Adrenal gland (tissue), 12 donors: ENCODE measurements around the gene EHMT1. TPM values are rescaled to one million over a fixed set of nuclear protein-coding genes. Genes with fewer than 3 reads are reported as not detected.

Experiments
- DNase-seq, 7 donors: peaks; one replicate each; pipeline ENCODE4 v3.0.0-alpha.2; 2019 to 2020
- H3K27ac ChIP-seq, 5 donors: fragments of 200-600 bp; sonication (generic) in 4 of 5; 1 replicate in 3 of 5; 2 replicates in 2 of 5; pipeline versions ENCODE4 v1.5.1 to v1.8.0; 2016 to 2020; ENCODE audit warnings: mild to moderate bottlenecking in 1 of 5
- H3K27me3 ChIP-seq: fragments of 200-600 bp; 2 replicates; pipeline ENCODE4 v1.8.0; 2021
- H3K36me3 ChIP-seq, 2 donors: fragments of 200-600 bp; replicated peaks in 1 of 2; 1 replicate in 1 of 2; 2 replicates in 1 of 2; pipeline versions ENCODE4 v1.5.1 to v1.8.0; 2018 to 2022
- H3K4me1 ChIP-seq, 2 donors: fragments of 200-600 bp; replicated peaks in 1 of 2; 1 replicate in 1 of 2; 2 replicates in 1 of 2; pipeline versions ENCODE4 v1.5.1 to v1.8.0; 2018 to 2021
- H3K4me3 ChIP-seq, 4 donors: fragments of 200-600 bp; sonication (generic) in 3 of 4; one replicate each; pipeline ENCODE4 v1.5.1; 2016 to 2018
- H3K9me3 ChIP-seq, 3 donors: fragments of 200-600 bp; sonication (generic) in 1 of 3; replicated peaks in 1 of 3; 1 replicate in 2 of 3; 2 replicates in 1 of 3; pipeline versions ENCODE4 v1.5.1 to v1.8.0; 2016 to 2021
- CTCF ChIP-seq, 6 experiments: fragments of 450-650 bp in 4 of 6; fragments of 200-600 bp in 2 of 6; sonication (generic) in 1 of 6; IDR thresholded peaks; 1 replicate in 5 of 6; 2 replicates in 1 of 6; pipeline versions ENCODE4 v1.5.1 to v1.8.0; 2016 to 2021; ENCODE audit warnings: antibody characterized with exemption in 6 of 6, mild to moderate bottlenecking in 2 of 6, moderate library complexity in 1 of 6
- POLR2A ChIP-seq, 2 donors: fragments of 450-650 bp; IDR thresholded peaks; one replicate each; pipeline ENCODE4 v1.6.1; 2017; ENCODE audit warnings: antibody characterized with exemption in 2 of 2, mild to moderate bottlenecking in 2 of 2, moderate library complexity in 1 of 2
- WGBS, 4 donors: extraction: QIAGEN DNeasy Blood & Tissue Kit in 2 of 4; methylation state at CpG; one replicate each; pipeline versions ENCODE4 v1.1.5 to v1.1.7; 2013 to 2017; 5-methylcytosine and 5-hydroxymethylcytosine counted together
- intact Hi-C, 2 donors: fragments of 100-400 bp; cut with DNase I; formaldehyde crosslinking; loops; one replicate each; pipeline versions ENCODE4 v1.14.1 to v1.15.0; 2022 to 2023
- polyA plus RNA-seq, 3 donors: library from polyadenylated mRNA; stranded (reverse); fragments of 200-250 nt in 2 of 3; fragments of 350-450 nt in 1 of 3; fragmentation: Illumina TruSeq in 1 of 3; extraction: RNeasy Lipid Tissue Mini Kit (QIAGEN cat#74804) in 1 of 3; gene quantifications; one replicate each; pipeline ENCODE4 v1.2.3, GENCODE V29; 2013 to 2014
- total RNA-seq, 9 donors: library from RNA; depleted of rRNA in 4 of 9; stranded (reverse); fragments of >200 nt in 4 of 9; fragments of 120-200 nt in 1 of 9; fragmentation: NEBNext Ultra II Directional in 1 of 9; extraction: Animal tissue kit (Norgen Biotek cat#: 25700) in 1 of 9; gene quantifications; one replicate each; pipeline versions ENCODE4 v1.1.0 to v1.2.4, GENCODE V29; 2013 to 2023
- donor health status: healthy with polysubstance abuse.
- donor health status: Bipolar disorder and iron deficiency.
- donor health status: DM: yes; HTN: yes; CAD: no.
- donor health status: DM: no; HTN: no; CAD: no.
- donor health status: DM: no; HTN: no; CAD: no.
- donor health status: DM: yes; HTN: yes; CAD: no.

The EHMT1 gene
- total and polyA plus RNA-seq, 12 donors: 42.0 to 171 (median 71.0) TPM

- H3K27ac ChIP-seq: no peak overlapping the region
- intact Hi-C loops: no loop called here
- no peak for DNase-seq
- no peak overlapping the region for H3K4me3 ChIP-seq
- no peak for TF ChIP-seq POLR2A (IDR thresholded peaks at IDR 0.05)
- no peak for TF ChIP-seq CTCF (IDR thresholded peaks at IDR 0.05)
- H3K36me3 ChIP-seq: peaks cover 0 to 4% of the 10 kb centered on the region in 2 donors
- H3K9me3 ChIP-seq: peaks cover 0 to 10% (median 6%) of the 10 kb centered on the region in 3 donors
- H3K27me3 ChIP-seq: no peaks in the 10 kb centered on the region
- H3K4me1 ChIP-seq: peaks cover 0 to 3% of the 10 kb centered on the region in 2 donors
- WGBS, 4 donors: 94 to 98% (median 95%) methylated on average over 6 to 11 of the region's 11 CpGs
Observed at GRCh38 chr9:137738703-137739102, 119.9 kb downstream of the EHMT1 start.

GRCh38 chr9:137739371-137740309 is 120.8 kb downstream of the EHMT1 start:
- TF ChIP-seq POLR2A (IDR thresholded peaks at IDR 0.05) (no peak), CTCF (IDR thresholded peaks at IDR 0.05) (no peak)
- Histone ChIP-seq H3K27ac (no peak overlapping the region), H3K4me3 (no peak overlapping the region), H3K36me3 (peaks cover 0 to 12% of the 10 kb centered on the region in 2 donors), H3K27me3 (no peaks in the 10 kb centered on the region), H3K9me3 (peaks cover 0 to 7% (median 0%) of the 10 kb centered on the region in 3 donors), H3K4me1 (peaks cover 0 to 3% of the 10 kb centered on the region in 2 donors)
- 73 to 86% (median 81%) methylated on average over 11 to 12 of the region's 12 CpGs for WGBS, 4 donors
- intact Hi-C loops: no loop called here
- no peak for DNase-seq

GRCh38 chr9:137740312-137740711 is 121.5 kb downstream of the EHMT1 start:
- peak in 2 of 7 donors; percentile 37 to 69 for DNase-seq
- H3K9me3 ChIP-seq: peaks cover 0 to under 1% (median 0%) of the 10 kb centered on the region in 3 donors
- no peak overlapping the region for H3K27ac ChIP-seq
- no peak overlapping the region for H3K4me3 ChIP-seq
- H3K4me1 ChIP-seq: peaks cover 0 to 3% of the 10 kb centered on the region in 2 donors
- no peaks in the 10 kb centered on the region for H3K27me3 ChIP-seq
- TF ChIP-seq CTCF (IDR thresholded peaks at IDR 0.05) (peak in 3 of 6 experiments; percentile 6 to 16 (median 16)), POLR2A (IDR thresholded peaks at IDR 0.05) (no peak)
- WGBS, 4 donors: 51 to 58% (median 57%) methylated on average over 9 of the region's 9 CpGs
- intact Hi-C loops: no loop called here
- peaks cover 0 to 15% of the 10 kb centered on the region in 2 donors for H3K36me3 ChIP-seq

- no peak for DNase-seq
- intact Hi-C loops: no loop called here
- no peak overlapping the region for H3K27ac ChIP-seq
- no peak for TF ChIP-seq POLR2A (IDR thresholded peaks at IDR 0.05)
- TF ChIP-seq CTCF (IDR thresholded peaks at IDR 0.05): no peak
- 88 to 97% (median 94%) methylated on average over 2 to 4 of the region's 4 CpGs for WGBS, 4 donors
- peaks cover 0 to 13% of the 10 kb centered on the region in 2 donors for H3K4me1 ChIP-seq
- no peaks in the 10 kb centered on the region for H3K27me3 ChIP-seq
- H3K36me3 ChIP-seq: peaks cover 0 to 20% of the 10 kb centered on the region in 2 donors
- no peaks in the 10 kb centered on the region for H3K9me3 ChIP-seq
- H3K4me3 ChIP-seq: no peak overlapping the region
Observed at GRCh38 chr9:137741330-137741729, 122.5 kb downstream of the EHMT1 start.
